DMS53 treated with DMSO at 0.1 percent for 48 hours (cell line): ENCODE data around the gene SCRN1.
"Not testable (repeated sequence)": the region's sequence is repeated elsewhere in the genome, so short reads cannot be mapped to it uniquely, and the experiment has no call there.

Experiments
- DNase-seq: peaks from one replicate; lab custom pipeline; 2025; ENCODE audit not compliant: unreplicated experiment; lab: John Stamatoyannopoulos, UW

The SCRN1 gene

GRCh38 chr7:29893351-29893965 is 96.1 kb downstream of the SCRN1 start:
- no peak for DNase-seq

- no peak for DNase-seq
Measured at GRCh38 chr7:29892231-29892630, 97.4 kb downstream of the SCRN1 start.

GRCh38 chr7:29891766-29892165 is 97.8 kb downstream of the SCRN1 start:
- DNase-seq, result no peak

- DNase-seq, result not testable (repeated sequence)
Measured at GRCh38 chr7:29890786-29891185, 98.8 kb downstream of the SCRN1 start.

GRCh38 chr7:29890251-29890650 is 99.3 kb downstream of the SCRN1 start:
- no peak for DNase-seq

- no peak for DNase-seq
Measured at GRCh38 chr7:29889288-29889687, 100.3 kb downstream of the SCRN1 start.

- DNase-seq, result no peak
Measured at GRCh38 chr7:29888006-29888405, 101.6 kb downstream of the SCRN1 start.

- DNase-seq, result no peak
Measured at GRCh38 chr7:29886827-29887226, 102.8 kb downstream of the SCRN1 start.

- DNase-seq, result no peak
Measured at GRCh38 chr7:29885626-29886025, 104.0 kb downstream of the SCRN1 start.

- DNase-seq, result peak; percentile 23
Measured at GRCh38 chr7:29884399-29885272, 105.0 kb downstream of the SCRN1 start.

- peak; percentile 22 for DNase-seq
Measured at GRCh38 chr7:29883462-29884398, 105.9 kb downstream of the SCRN1 start.

- DNase-seq, result no peak
Measured at GRCh38 chr7:29882481-29882880, 107.1 kb downstream of the SCRN1 start.

- no peak for DNase-seq
Measured at GRCh38 chr7:29881724-29882123, 107.9 kb downstream of the SCRN1 start.

GRCh38 chr7:29879609-29880008 is 110.0 kb downstream of the SCRN1 start:
- no peak for DNase-seq

GRCh38 chr7:29878081-29878688 is 111.4 kb downstream of the SCRN1 start:
- DNase-seq, result peak; percentile 49

GRCh38 chr7:29877196-29877595 is 112.4 kb downstream of the SCRN1 start:
- DNase-seq, result no peak

- no peak for DNase-seq
Measured at GRCh38 chr7:29875741-29876140, 113.9 kb downstream of the SCRN1 start.

- DNase-seq, result no peak
Measured at GRCh38 chr7:29873644-29874294, 115.8 kb downstream of the SCRN1 start.

- no peak for DNase-seq
Measured at GRCh38 chr7:29871787-29872398, 117.7 kb downstream of the SCRN1 start.
